GM12878 (cell line): ENCODE results near the gene ANKHD1. TPM values are rescaled to one million over a fixed set of nuclear protein-coding genes. Genes with fewer than 3 reads are reported as not detected.
A peak's percentile ranks its signal among the peaks of the same experiment; 100 is the strongest.

Experiments used
- ATAC-seq: fragments of 200-7000 bp; cut with Tn5 transposase; 3 replicates; pipeline ENCODE4 v1.9.1; 2020; ENCODE audit warnings: mild to moderate bottlenecking, moderate library complexity
- BruUV-seq: library from RNA; stranded (reverse); fragments of 400-500 nt; replicated peaks from 2 replicates; lab custom pipeline; 2021; lab: Mats Ljungman, UMichigan
- CTCF ChIA-PET: fragments of 300-600 bp; sonication (Branson Sonifier 250); formaldehyde crosslinking; extraction: SDS; loops from one replicate; lab custom pipeline; 2021; ENCODE audit warnings: inconsistent platforms; lab: Yijun Ruan, JAX
- POLR2A ChIA-PET: fragments of 350-600 bp; formaldehyde crosslinking; extraction: SDS; loops from one replicate; lab custom pipeline; 2021; ENCODE audit warnings: inconsistent platforms; lab: Charles Lee
- RAD21 ChIA-PET: fragments of 300-600 bp; sonication (Branson Sonifier 250); formaldehyde crosslinking; loops from one replicate; lab custom pipeline; 2023; ENCODE audit warnings: antibody characterized with exemption; ENCODE audit not compliant: unreplicated experiment; lab: Charles Lee
- SMC1A ChIA-PET: fragments of 300-600 bp; sonication (Branson Sonifier 250); formaldehyde crosslinking; loops from one replicate; lab custom pipeline; 2023; ENCODE audit not compliant: unreplicated experiment, uncharacterized antibody; lab: Charles Lee
- DNase-seq: peaks from one replicate; pipeline ENCODE4 v3.0.0-alpha.2; 2011; ENCODE audit warnings: low read depth, low spot score
- FAIRE-seq: peaks from 3 replicates; lab custom pipeline; 2011; peaks lifted over from hg19 to GRCh38; lab: Jason Lieb, UNC
- H2AFZ ChIP-seq: 2 replicates; pipeline ENCODE4 v1.6.0; 2011; ENCODE audit warnings: low read depth, low read length, control low read depth; ENCODE audit not compliant: control insufficient read depth
- H3K27ac ChIP-seq: 2 replicates; pipeline ENCODE4 v1.5.1; 2011; ENCODE audit warnings: control low read depth; ENCODE audit not compliant: control insufficient read depth, insufficient read depth
- H3K27me3 ChIP-seq, 2 experiments: replicated peaks in 1 of 2; 2 replicates each; pipeline versions ENCODE4 v1.6.0 to v1.6.1; 2011; ENCODE audit warnings: low read length in 1 of 2; ENCODE audit not compliant: control insufficient read depth in 2 of 2, insufficient read depth in 2 of 2
- H3K36me3 ChIP-seq, 2 experiments: 2 replicates each; pipeline ENCODE4 v1.5.1; 2011; ENCODE audit warnings: low read length in 1 of 2; ENCODE audit not compliant: control insufficient read depth in 2 of 2, insufficient read depth in 2 of 2
- H3K4me1 ChIP-seq: 2 replicates; pipeline ENCODE4 v1.6.1; 2011; ENCODE audit warnings: mild to moderate bottlenecking, low read length, moderate library complexity, mixed read lengths; ENCODE audit not compliant: control insufficient read depth, insufficient read depth
- H3K4me2 ChIP-seq: 2 replicates; pipeline ENCODE4 v1.6.0; 2011; ENCODE audit warnings: control low read depth; ENCODE audit not compliant: control insufficient read depth, insufficient read depth
- H3K4me3 ChIP-seq: fragments of 200-600 bp; sonication (generic); 2 replicates; pipeline ENCODE4 v1.5.1; 2016
- H3K79me2 ChIP-seq: 2 replicates; pipeline ENCODE4 v1.6.0; 2011; ENCODE audit warnings: low read length; ENCODE audit not compliant: control insufficient read depth, insufficient read depth
- H3K9ac ChIP-seq: 2 replicates; pipeline ENCODE4 v1.8.0; 2011; ENCODE audit warnings: low read length, control low read depth, mixed read lengths; ENCODE audit not compliant: control insufficient read depth, insufficient read depth
- H3K9me3 ChIP-seq: replicated peaks from 3 replicates; pipeline ENCODE4 v1.5.1; 2011; ENCODE audit warnings: mild to moderate bottlenecking, low read length; ENCODE audit not compliant: control insufficient read depth, insufficient read depth
- H4K20me1 ChIP-seq: 2 replicates; pipeline ENCODE4 v1.6.0; 2011; ENCODE audit not compliant: control insufficient read depth, insufficient read depth
- BCL11A ChIP-seq: IDR thresholded peaks from 2 replicates; pipeline ENCODE4 v1.6.1; 2011; ENCODE audit warnings: low read depth, low read length
- CREM ChIP-seq: IDR thresholded peaks from 2 replicates; pipeline ENCODE4 v1.6.1; 2014; ENCODE audit warnings: antibody characterized with exemption, low read depth
- E4F1 ChIP-seq: fragments of 450-650 bp; IDR thresholded peaks from 2 replicates; pipeline ENCODE4 v1.6.1; 2018; ENCODE audit warnings: borderline replicate concordance, mild to moderate bottlenecking; ENCODE audit not compliant: partially characterized antibody
- EP300 ChIP-seq, 2 experiments: fragments of 150-350 bp in 1 of 2; IDR thresholded peaks; 2 replicates each; pipeline ENCODE4 v1.6.1; 2011 to 2012; ENCODE audit warnings: low read depth in 2 of 2, low read length in 2 of 2, borderline replicate concordance in 1 of 2, improper control_type of control experiment in 1 of 2, inconsistent platforms in 1 of 2; ENCODE audit not compliant: control insufficient read depth in 1 of 2
- NFIC ChIP-seq: IDR thresholded peaks from 2 replicates; pipeline ENCODE4 v1.6.1; 2012; ENCODE audit warnings: low read depth, mild to moderate bottlenecking, inconsistent platforms, low read length, moderate library complexity
- NR2C1 ChIP-seq: fragments of 450-650 bp; IDR thresholded peaks from 2 replicates; pipeline ENCODE4 v1.6.1; 2017; ENCODE audit warnings: antibody characterized with exemption, mild to moderate bottlenecking, moderate library complexity
- NR2C2 ChIP-seq: IDR thresholded peaks from 2 replicates; pipeline ENCODE4 v1.6.1; 2011; ENCODE audit warnings: borderline replicate concordance, low read depth; ENCODE audit not compliant: control insufficient read depth, insufficient read length
- TARDBP ChIP-seq: IDR thresholded peaks from 2 replicates; pipeline ENCODE4 v1.6.1; 2016; ENCODE audit warnings: borderline replicate concordance
- YY1 ChIP-seq: IDR thresholded peaks from 2 replicates; pipeline ENCODE4 v1.6.1; 2011; ENCODE audit warnings: low read depth, mild to moderate bottlenecking, low read length
- ZBTB11 ChIP-seq: fragments of 450-650 bp; formaldehyde crosslinking; IDR thresholded peaks from 2 replicates; pipeline ENCODE4 v1.5.0; 2022; ENCODE audit warnings: mild to moderate bottlenecking, missing genetic modification characterization
- ZNF622 ChIP-seq: fragments of 450-650 bp; IDR thresholded peaks from 2 replicates; pipeline ENCODE4 v1.6.1; 2017; ENCODE audit warnings: mild to moderate bottlenecking, inconsistent platforms
- WGBS: methylation state at CpG from one replicate; pipeline ENCODE4 v1.1.6; 2016; ENCODE audit warnings: low lambda C conversion rate; ENCODE audit not compliant: insufficient replicate concordance, insufficient coverage; ENCODE audit errors: missing lambda C conversion rate; 5-methylcytosine and 5-hydroxymethylcytosine counted together
- in situ Hi-C: fragments of 300-500 bp; cut with MboI; formaldehyde crosslinking; loops from 9 replicates; pipeline ENCODE4 v1.14.3; 2018; ENCODE audit warnings: mixed read lengths
- intact Hi-C: fragments of 100-400 bp; cut with micrococcal nuclease; formaldehyde crosslinking; loops from one replicate; pipeline ENCODE4 v1.14.2; 2022; ENCODE audit not compliant: unreplicated experiment
- polyA plus RNA-seq, 11 experiments: library from polyadenylated mRNA; depleted of rRNA in 4 of 11; unstranded in 6 of 11; stranded (reverse) in 5 of 11; fragments of >200 nt; fragmentation: Nextera tagmentation in 4 of 11; fragmentation: Illumina TruSeq in 1 of 11; extraction: Ambion mirVana in 4 of 11; extraction: Trizol in 1 of 11; gene quantifications; 1 replicate in 1 of 11; 2 replicates in 10 of 11; pipeline versions ENCODE4 v1.2.1 to v1.2.3, GENCODE V29; 2011 to 2016; ENCODE audit warnings: inconsistent platforms in 2 of 11, missing spikeins in 2 of 11, low read depth in 1 of 11
- total RNA-seq, 4 experiments: library from RNA; depleted of rRNA in 3 of 4; stranded (reverse); fragments of >200 nt in 3 of 4; fragmentation: Illumina TruSeq in 1 of 4; extraction: Trizol in 1 of 4; gene quantifications; 2 replicates each; pipeline versions ENCODE4 v1.2.1 to v1.2.3, GENCODE V29; 2013 to 2021

Gene ANKHD1
- total and polyA plus RNA-seq, 10 of the 15 experiments (the other 5 are each of a cell fraction or from before 2014, with no cell fraction given) = 31.6 to 96.8 (median 74.3) TPM

DNA sequence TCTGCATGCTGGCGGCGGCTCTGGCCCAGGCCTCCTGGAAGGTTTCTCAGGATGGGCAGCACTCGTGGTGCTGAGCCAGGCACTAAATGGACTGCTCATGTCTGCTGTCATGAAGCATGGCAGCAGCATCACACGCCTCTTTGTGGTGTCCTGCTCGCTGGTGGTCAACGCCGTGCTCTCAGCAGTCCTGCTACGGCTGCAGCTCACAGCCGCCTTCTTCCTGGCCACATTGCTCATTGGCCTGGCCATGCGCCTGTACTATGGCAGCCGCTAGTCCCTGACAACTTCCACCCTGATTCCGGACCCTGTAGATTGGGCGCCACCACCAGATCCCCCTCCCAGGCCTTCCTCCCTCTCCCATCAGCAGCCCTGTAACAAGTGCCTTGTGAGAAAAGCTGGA is 166.2 kb downstream of the ANKHD1 start:
- ChIA-PET CTCF (interaction anchor here (1.1 kb wide), 1 partner anchor 35 kb away, joined by 3 read pairs; no protein-coding TSS in a partner anchor), SMC1A (interaction anchor here (2.5 kb wide), 2 partner anchors 34 to 194 kb away, joined by 5 to 14 read pairs; no protein-coding TSS in a partner anchor), POLR2A (no interaction called here), RAD21 (no interaction called here)
- Histone ChIP-seq H3K27ac (no peak overlapping the region; the same call in none of the 2 replicates), H2AFZ (no peak overlapping the region), H3K4me3 (no peak overlapping the region), H3K9me3 (no peaks in the 10 kb centered on the region), H3K4me2 (peak overlapping the region; percentile 68), H3K36me3 (peaks cover 6 to 8% of the 10 kb centered on the region in 2 experiments; a peak in 3 of 4 replicates), H3K27me3 (no peaks in the 10 kb centered on the region), H3K79me2 (peaks cover 45% of the 10 kb centered on the region), H3K9ac (no peak overlapping the region), H4K20me1 (no peaks in the 10 kb centered on the region), H3K4me1 (peaks cover 46% of the 10 kb centered on the region)
- in situ Hi-C loops (no loop called here), intact Hi-C loops (no loop called here)
- no TSS peak for BruUV-seq
- no peak for TF ChIP-seq BCL11A
- TF ChIP-seq NR2C2 = no peak
- no peak for TF ChIP-seq NR2C1
- TF ChIP-seq EP300 (IDR thresholded peaks at IDR 0.05; ENCODE audit: borderline replicate concordance in 1 of 2, control insufficient read depth in 1 of 2, low read depth in 2 of 2, low read length in 2 of 2) = no peak
- no peak for TF ChIP-seq NFIC
- TF ChIP-seq ZBTB11 (CRISPR knock-in tag) = no peak
- TF ChIP-seq ZNF622 = no peak
- TF ChIP-seq E4F1 = no peak
- TF ChIP-seq TARDBP = no peak
- TF ChIP-seq YY1 = no peak
- no peak for TF ChIP-seq CREM
- WGBS = 95% methylated on average over 13 of the region's 13 CpGs
- DNase-seq (no peak), FAIRE-seq (no peak), ATAC-seq (no peak)
